Measurements from ENCODE around the gene AKAP5. TPM values are rescaled to one million over a fixed set of nuclear protein-coding genes. Genes with fewer than 3 reads are reported as not detected.

AKAP5 gene
- total RNA-seq, 1 experiment from 2014 or later = 3.0 TPM

- 0 out of 2 replicates have a peak, but pooled peaks have one; percentile 7 for TF ChIP-seq ARID4B (CRISPR knock-in tag; IDR thresholded peaks at IDR 0.05; ENCODE audit: borderline replicate concordance)
- TF ChIP-seq ZNF138 (CRISPR knock-in tag; conservative IDR thresholded peaks at IDR 0.05) = no peak
- no peak for TF ChIP-seq JAZF1 (CRISPR knock-in tag; IDR thresholded peaks at IDR 0.05)
- no peak; the same call in 1 of the 2 replicates for TF ChIP-seq TP53 (CRISPR knock-in tag; IDR thresholded peaks at IDR 0.05)
- no peak; the same call in 1 of the 2 replicates for TF ChIP-seq HMGXB4 (CRISPR knock-in tag; IDR thresholded peaks at IDR 0.05)
- no peak for TF ChIP-seq STAT6 (CRISPR knock-in tag; conservative IDR thresholded peaks at IDR 0.05; ENCODE audit: low read depth)
- TF ChIP-seq ZNF121 (CRISPR knock-in tag; IDR thresholded peaks at IDR 0.05) = no peak
- TF ChIP-seq ZNF281 (CRISPR knock-in tag; IDR thresholded peaks at IDR 0.05) = no peak
- no peak for TF ChIP-seq GRHL2 (CRISPR knock-in tag; IDR thresholded peaks at IDR 0.05; ENCODE audit: insufficient replicate concordance, severe bottlenecking)
- TF ChIP-seq ZBTB21 (CRISPR knock-in tag; IDR thresholded peaks at IDR 0.05; ENCODE audit: borderline replicate concordance) = 0 out of 2 replicates have a peak, but pooled peaks have one; percentile 73
- TF ChIP-seq CBFB (CRISPR knock-in tag; IDR thresholded peaks at IDR 0.05; ENCODE audit: low read depth) = 0 out of 2 replicates have a peak, but pooled peaks have one; percentile 26
- TF ChIP-seq MLX (CRISPR knock-in tag; IDR thresholded peaks at IDR 0.05) = no peak
- no peak for TF ChIP-seq ZSCAN18 (CRISPR knock-in tag; IDR thresholded peaks at IDR 0.05)
- 0 out of 2 replicates have a peak, but pooled peaks have one; percentile 36 for TF ChIP-seq NFE2L1 (CRISPR knock-in tag; IDR thresholded peaks at IDR 0.05)
- TF ChIP-seq FOXP4 (CRISPR knock-in tag; IDR thresholded peaks at IDR 0.05) = 0 out of 2 replicates have a peak, but pooled peaks have one; percentile 26
- no peak for TF ChIP-seq CTCF (IDR thresholded peaks at IDR 0.05)
- no peak for TF ChIP-seq ZNF232 (CRISPR knock-in tag; IDR thresholded peaks at IDR 0.05)
Measured at GRCh38 chr14:64503434-64504309, 38.4 kb downstream of the AKAP5 start, which contains the start of gene ZBTB25 (continued).
